ENCODE data around the gene AQP12A. TPM values are rescaled to one million over a fixed set of nuclear protein-coding genes. Genes with fewer than 3 reads are reported as not detected.
"Not testable (repeated sequence)": the region's sequence is repeated elsewhere in the genome, so short reads cannot be mapped to it uniquely, and the experiment has no call there.

The AQP12A gene
- total RNA-seq, 1 donor from 2014 or later: not detected

DNA sequence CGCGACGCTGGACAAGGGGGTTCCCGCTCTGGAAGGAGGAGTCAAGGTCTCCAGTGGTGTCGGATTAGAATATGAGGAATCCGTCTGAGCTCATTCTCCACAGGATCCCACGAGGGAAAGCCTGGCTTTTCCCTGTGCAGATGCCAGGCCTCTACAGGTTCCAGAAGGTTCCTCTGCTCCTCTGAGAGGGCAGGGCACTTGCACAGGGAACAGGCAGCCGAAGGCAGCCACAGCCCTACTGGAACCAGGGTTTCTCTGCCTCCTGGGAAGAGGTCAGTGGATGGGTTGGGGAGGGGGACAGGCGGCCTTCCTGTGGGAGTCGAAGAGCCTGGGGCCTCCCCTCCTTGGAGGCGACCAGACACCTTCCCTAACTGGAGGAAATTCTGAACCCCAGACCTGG lies 1.7 kb upstream of the AQP12A start:
- TF ChIP-seq, protein P1, sequence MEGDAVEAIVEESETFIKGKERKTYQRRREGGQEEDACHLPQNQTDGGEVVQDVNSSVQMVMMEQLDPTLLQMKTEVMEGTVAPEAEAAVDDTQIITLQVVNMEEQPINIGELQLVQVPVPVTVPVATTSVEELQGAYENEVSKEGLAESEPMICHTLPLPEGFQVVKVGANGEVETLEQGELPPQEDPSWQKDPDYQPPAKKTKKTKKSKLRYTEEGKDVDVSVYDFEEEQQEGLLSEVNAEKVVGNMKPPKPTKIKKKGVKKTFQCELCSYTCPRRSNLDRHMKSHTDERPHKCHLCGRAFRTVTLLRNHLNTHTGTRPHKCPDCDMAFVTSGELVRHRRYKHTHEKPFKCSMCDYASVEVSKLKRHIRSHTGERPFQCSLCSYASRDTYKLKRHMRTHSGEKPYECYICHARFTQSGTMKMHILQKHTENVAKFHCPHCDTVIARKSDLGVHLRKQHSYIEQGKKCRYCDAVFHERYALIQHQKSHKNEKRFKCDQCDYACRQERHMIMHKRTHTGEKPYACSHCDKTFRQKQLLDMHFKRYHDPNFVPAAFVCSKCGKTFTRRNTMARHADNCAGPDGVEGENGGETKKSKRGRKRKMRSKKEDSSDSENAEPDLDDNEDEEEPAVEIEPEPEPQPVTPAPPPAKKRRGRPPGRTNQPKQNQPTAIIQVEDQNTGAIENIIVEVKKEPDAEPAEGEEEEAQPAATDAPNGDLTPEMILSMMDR (IDR thresholded peaks at IDR 0.05): no peak
- no peak overlapping the region for H3K4me3 Mint-ChIP-seq (ENCODE audit: unreplicated experiment)
- peak; percentile 67 for DNase-seq (ENCODE audit: extremely low spot score, unreplicated experiment)
- H3K27me3 Mint-ChIP-seq (ENCODE audit: unreplicated experiment): peaks cover 9% of the 10 kb centered on the region
- H3K9me3 Mint-ChIP-seq (ENCODE audit: unreplicated experiment): no peaks in the 10 kb centered on the region
- H3K36me3 Mint-ChIP-seq (ENCODE audit: unreplicated experiment): no peaks in the 10 kb centered on the region
- no peak overlapping the region for H3K27ac Mint-ChIP-seq (ENCODE audit: unreplicated experiment)
- H3K4me1 Mint-ChIP-seq (ENCODE audit: unreplicated experiment): no peaks in the 10 kb centered on the region

DNA sequence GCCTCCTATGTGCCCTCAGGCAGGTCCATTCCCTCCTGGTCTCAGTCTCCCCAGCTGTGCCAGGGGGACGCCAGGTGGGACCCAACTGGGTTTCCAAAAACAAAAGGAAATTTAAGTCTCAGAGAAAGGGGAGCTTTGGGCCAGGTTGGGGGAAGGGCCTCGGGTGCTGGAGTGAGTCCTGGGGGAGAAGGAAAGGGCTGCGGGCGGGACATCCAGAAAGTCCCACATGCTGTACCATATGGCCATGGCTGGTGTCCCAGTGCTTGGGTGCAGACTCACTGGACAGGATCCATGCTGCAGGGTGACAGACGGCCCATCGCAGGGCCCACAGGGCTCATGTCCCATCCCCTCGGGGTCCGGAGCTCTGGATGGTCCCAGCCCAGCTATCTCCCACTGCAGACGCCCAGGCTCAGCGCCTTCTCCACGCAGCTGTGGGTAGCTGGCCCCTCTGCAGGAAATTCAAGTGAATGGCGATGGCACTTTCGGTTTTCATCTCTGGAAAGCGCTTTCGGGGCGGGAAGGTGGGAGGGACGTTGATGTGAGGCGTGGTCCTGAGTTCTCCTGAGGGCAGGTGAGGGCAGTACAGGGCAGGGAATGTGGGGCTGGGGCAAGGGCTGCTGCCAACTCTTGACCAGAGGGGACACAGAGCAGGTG lies 1.1 kb upstream of the AQP12A start:
- peak; percentile 56 for DNase-seq (ENCODE audit: extremely low spot score, unreplicated experiment)

DNA sequence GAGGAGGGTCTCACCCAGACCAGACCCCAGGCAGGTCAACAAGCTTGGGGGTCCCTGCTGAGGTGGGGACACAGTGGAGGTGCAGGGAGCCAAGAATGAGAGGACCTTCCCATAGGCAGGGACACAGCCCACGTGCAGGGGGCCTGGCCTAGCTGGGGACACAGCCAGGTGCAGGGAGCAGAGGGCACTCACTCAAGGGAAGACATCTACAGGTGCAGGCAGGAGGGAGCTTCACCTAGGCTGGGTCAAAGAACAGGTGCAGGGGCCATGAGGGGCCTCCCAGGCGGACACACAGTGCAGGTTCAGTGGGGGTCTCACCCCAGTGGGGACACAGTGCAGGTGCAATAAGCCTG lies 615 bp upstream of the AQP12A start:
- not testable (repeated sequence) for H3K4me1 Mint-ChIP-seq (ENCODE audit: unreplicated experiment); DNase-seq (ENCODE audit: extremely low spot score, unreplicated experiment); H3K9me3 Mint-ChIP-seq (ENCODE audit: unreplicated experiment); H3K4me3 Mint-ChIP-seq (ENCODE audit: unreplicated experiment); H3K27ac Mint-ChIP-seq (ENCODE audit: unreplicated experiment); H3K36me3 Mint-ChIP-seq (ENCODE audit: unreplicated experiment); H3K27me3 Mint-ChIP-seq (ENCODE audit: unreplicated experiment)

More for the DNA sequence above, 1.1 kb upstream of the AQP12A start:
- not testable (repeated sequence) for H3K36me3 Mint-ChIP-seq (ENCODE audit: unreplicated experiment); H3K4me3 Mint-ChIP-seq (ENCODE audit: unreplicated experiment); H3K27ac Mint-ChIP-seq (ENCODE audit: unreplicated experiment); H3K27me3 Mint-ChIP-seq (ENCODE audit: unreplicated experiment); H3K4me1 Mint-ChIP-seq (ENCODE audit: unreplicated experiment); H3K9me3 Mint-ChIP-seq (ENCODE audit: unreplicated experiment)

DNA sequence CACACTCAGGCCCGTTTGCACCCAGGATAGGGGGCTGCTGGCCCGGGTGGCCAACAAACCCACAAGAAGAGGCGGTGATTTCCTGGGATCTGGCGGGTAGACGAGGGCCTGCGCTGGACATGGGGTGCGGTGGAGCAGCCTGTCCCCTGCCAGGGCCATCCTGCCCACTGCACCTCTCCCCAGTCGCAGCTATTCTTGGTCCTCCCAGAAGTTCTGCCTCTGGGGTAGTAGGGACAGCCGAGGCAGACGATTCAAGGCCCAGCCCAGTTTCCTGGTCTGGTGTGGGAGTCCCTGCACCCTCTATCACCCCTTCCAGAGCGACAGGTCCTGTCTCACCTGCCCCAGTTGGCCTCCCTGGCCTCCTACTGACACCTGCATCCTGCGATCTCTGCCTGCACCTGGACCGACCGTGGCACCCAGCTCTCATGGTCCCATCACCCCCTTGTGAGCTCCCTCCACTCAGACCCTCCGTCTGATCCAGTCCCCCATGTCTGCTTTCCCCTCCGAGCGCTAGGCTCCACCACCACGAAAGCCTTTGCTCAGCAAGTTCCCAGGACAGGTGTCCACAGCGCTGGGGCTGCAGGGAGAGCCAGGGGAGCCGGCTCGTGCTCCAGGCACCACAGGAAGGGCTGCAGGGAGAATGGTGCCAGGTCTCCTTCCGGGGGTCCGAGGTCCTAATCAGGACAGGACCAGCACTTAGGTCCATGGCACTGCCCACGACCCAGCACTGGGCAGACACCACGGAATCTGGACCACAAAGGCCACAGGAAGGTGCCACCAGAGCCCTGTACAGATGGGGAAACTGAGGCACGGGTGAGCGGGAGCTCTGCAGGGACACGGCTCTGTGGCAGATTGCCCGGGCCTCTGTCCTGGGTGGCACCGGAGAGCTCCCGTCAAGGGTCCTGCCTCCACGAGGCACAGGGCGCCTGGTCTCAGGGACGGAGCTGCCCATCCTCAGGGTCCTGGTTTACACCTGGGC lies 1.2 kb downstream of the AQP12A start:
- H3K27me3 Mint-ChIP-seq (ENCODE audit: unreplicated experiment); H3K4me3 Mint-ChIP-seq (ENCODE audit: unreplicated experiment); H3K36me3 Mint-ChIP-seq (ENCODE audit: unreplicated experiment); H3K27ac Mint-ChIP-seq (ENCODE audit: unreplicated experiment); H3K4me1 Mint-ChIP-seq (ENCODE audit: unreplicated experiment); H3K9me3 Mint-ChIP-seq (ENCODE audit: unreplicated experiment): not testable (repeated sequence)
- peak; percentile 78 for DNase-seq (ENCODE audit: extremely low spot score, unreplicated experiment)

DNA sequence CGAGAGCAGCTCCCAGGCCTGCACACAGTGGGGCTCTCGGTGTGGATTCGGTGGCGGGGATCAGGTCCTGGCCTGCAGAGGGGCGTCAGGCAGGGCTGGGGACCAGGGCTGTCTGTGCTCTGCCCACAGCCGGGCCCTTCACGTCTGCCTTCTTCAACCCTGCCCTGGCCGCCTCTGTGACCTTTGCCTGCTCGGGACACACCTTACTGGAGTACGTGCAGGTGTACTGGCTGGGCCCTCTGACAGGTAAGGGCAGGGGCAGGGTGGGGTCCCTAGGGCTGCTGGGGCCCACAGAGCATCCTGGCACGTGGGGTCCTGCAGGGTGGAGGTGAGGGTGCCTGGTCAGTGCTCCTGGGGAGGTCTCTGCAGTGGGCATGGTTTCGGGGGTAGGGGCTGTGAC lies 2.6 kb downstream of the AQP12A start:
- not testable (repeated sequence) for H3K36me3 Mint-ChIP-seq (ENCODE audit: unreplicated experiment); H3K27ac Mint-ChIP-seq (ENCODE audit: unreplicated experiment); DNase-seq (ENCODE audit: extremely low spot score, unreplicated experiment); H3K27me3 Mint-ChIP-seq (ENCODE audit: unreplicated experiment); H3K4me1 Mint-ChIP-seq (ENCODE audit: unreplicated experiment); H3K9me3 Mint-ChIP-seq (ENCODE audit: unreplicated experiment); H3K4me3 Mint-ChIP-seq (ENCODE audit: unreplicated experiment)

DNA sequence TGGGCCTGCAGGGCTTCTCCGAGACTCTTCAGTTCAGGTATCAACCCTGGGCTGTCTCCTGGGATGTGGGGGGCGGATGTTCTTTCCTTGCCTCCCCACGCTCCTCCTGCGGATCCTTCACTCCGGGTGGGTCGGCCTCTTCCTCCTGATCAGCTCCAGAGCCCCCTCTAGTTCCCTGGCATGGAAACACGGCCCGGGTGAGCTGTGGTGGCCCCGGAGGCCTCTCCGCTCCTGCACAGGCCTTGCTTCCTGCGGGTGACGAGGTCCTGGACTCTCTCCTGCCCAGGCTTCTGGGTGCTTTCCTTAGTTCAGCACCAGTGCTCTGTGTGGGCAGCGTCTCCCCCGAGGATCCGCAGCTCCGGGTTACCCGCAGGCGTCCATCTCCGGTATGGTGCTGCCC lies 3.9 kb downstream of the AQP12A start:
- H3K4me3 Mint-ChIP-seq (ENCODE audit: unreplicated experiment); H3K27me3 Mint-ChIP-seq (ENCODE audit: unreplicated experiment); DNase-seq (ENCODE audit: extremely low spot score, unreplicated experiment); H3K9me3 Mint-ChIP-seq (ENCODE audit: unreplicated experiment); H3K27ac Mint-ChIP-seq (ENCODE audit: unreplicated experiment); H3K4me1 Mint-ChIP-seq (ENCODE audit: unreplicated experiment); H3K36me3 Mint-ChIP-seq (ENCODE audit: unreplicated experiment): not testable (repeated sequence)

DNA sequence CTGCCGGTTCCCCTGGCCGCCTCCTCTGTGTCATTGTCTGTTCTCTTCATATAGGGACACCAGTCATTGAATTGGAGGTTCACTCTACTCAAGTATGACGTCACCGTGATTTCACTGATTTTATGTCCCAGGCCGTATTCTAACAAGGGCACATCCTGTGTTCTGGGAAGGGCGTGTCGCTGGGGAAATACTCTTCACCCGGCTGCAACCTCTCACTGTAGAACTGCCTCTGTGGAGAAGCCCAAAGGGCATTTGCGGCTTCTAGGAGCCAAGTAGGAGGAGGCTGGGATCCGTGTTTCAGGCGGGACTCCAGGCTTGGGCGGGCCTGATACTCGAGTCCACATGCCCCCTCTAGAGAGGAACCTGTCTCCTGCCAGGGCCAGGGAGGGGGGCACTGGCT lies 4.8 kb downstream of the AQP12A start:
- not testable (repeated sequence) for DNase-seq (ENCODE audit: extremely low spot score, unreplicated experiment); H3K9me3 Mint-ChIP-seq (ENCODE audit: unreplicated experiment); H3K27me3 Mint-ChIP-seq (ENCODE audit: unreplicated experiment); H3K4me1 Mint-ChIP-seq (ENCODE audit: unreplicated experiment); H3K27ac Mint-ChIP-seq (ENCODE audit: unreplicated experiment); H3K36me3 Mint-ChIP-seq (ENCODE audit: unreplicated experiment); H3K4me3 Mint-ChIP-seq (ENCODE audit: unreplicated experiment)

DNA sequence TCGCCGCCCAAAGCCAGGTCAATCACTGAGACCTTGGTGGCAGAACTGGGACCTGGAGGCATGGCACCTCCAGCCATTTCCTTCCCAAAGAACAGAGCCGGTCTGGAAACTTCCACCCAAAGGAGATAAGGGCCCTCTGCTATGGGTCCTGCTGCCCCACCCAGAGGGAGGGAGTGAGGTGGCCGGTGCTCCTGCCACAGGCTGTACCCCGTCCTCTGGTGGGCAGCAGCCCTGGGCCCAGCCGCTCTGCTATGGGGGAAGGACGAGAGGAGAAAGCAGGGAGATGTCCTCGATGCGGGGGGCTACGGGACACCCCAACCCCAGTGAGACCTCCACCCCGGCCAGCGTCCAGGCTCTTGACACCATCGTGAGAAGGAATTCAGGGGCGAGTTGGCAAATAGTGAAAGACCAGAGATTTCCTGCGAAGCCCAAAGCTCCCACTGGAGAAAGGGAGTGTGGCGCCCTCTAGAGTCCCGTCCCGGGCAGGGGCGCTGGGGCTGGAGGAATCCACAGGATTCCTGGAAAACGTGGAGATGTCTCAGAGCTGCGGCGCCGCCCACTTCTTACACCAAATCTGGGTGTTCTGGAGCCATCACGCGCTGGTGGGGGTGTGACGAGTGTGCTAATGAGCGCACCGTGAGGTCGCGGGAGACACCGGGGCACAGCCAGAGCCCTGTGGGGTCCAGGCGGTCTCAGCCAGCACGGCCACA lies 7.3 kb downstream of the AQP12A start:
- not testable (repeated sequence) for H3K27me3 Mint-ChIP-seq (ENCODE audit: unreplicated experiment); H3K27ac Mint-ChIP-seq (ENCODE audit: unreplicated experiment); H3K36me3 Mint-ChIP-seq (ENCODE audit: unreplicated experiment); H3K9me3 Mint-ChIP-seq (ENCODE audit: unreplicated experiment); H3K4me3 Mint-ChIP-seq (ENCODE audit: unreplicated experiment); H3K4me1 Mint-ChIP-seq (ENCODE audit: unreplicated experiment); DNase-seq (ENCODE audit: extremely low spot score, unreplicated experiment)

DNA sequence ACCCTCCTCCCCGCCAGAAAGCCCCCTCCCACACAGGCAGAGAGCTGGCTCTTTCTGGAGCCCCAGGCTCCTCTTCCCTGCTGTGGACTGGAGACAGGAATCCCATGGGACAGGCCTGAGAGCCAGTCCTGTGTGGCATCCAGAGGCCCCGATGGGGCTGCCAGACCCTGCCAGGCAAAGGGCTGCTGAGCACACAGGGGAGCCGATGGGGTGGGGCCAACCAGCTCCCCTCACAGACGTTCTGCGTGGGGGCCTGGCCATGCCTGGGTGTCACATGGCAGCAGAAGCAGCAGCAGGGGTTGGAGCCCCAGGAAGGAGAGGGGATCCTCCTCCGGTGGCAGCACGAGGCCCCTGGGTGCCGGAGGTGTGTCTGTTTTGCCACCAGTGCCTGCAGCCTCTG lies 8.2 kb downstream of the AQP12A start:
- H3K27ac Mint-ChIP-seq (ENCODE audit: unreplicated experiment); H3K36me3 Mint-ChIP-seq (ENCODE audit: unreplicated experiment); H3K4me3 Mint-ChIP-seq (ENCODE audit: unreplicated experiment); H3K27me3 Mint-ChIP-seq (ENCODE audit: unreplicated experiment); DNase-seq (ENCODE audit: extremely low spot score, unreplicated experiment); H3K4me1 Mint-ChIP-seq (ENCODE audit: unreplicated experiment); H3K9me3 Mint-ChIP-seq (ENCODE audit: unreplicated experiment): not testable (repeated sequence)

DNA sequence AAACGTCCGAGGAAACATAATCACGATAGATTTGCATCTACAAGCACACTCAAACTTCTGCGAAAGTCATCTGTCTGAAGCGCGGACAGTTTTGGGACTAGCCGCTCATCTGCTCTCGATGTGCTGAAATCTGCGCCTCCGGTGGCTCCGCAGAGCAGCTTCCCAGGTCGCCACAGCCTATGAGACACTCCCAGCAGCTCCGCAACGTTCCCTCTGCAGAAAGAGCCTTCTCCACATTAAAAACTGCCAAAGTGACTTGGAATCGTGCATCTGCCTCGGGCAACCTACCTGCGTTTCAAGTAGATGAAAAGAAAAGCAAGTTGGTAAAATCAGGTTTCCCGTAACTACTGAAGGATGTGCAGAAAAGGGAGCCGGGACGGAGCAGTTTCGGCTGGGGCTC lies 8.9 kb downstream of the AQP12A start:
- not testable (repeated sequence) for H3K9me3 Mint-ChIP-seq (ENCODE audit: unreplicated experiment); H3K27me3 Mint-ChIP-seq (ENCODE audit: unreplicated experiment); H3K27ac Mint-ChIP-seq (ENCODE audit: unreplicated experiment); H3K4me3 Mint-ChIP-seq (ENCODE audit: unreplicated experiment); H3K4me1 Mint-ChIP-seq (ENCODE audit: unreplicated experiment); DNase-seq (ENCODE audit: extremely low spot score, unreplicated experiment); H3K36me3 Mint-ChIP-seq (ENCODE audit: unreplicated experiment)
